Measurements from ENCODE around the gene GRIN2C.

The GRIN2C gene

GRCh38 chr17:74830861-74831260, 28.8 kb downstream of the GRIN2C start:
- ATAC-seq (ENCODE audit: insufficient read depth, low read depth) = no peak
- no peaks in the 10 kb centered on the region for H3K9me3 ChIP-seq (ENCODE audit: insufficient read depth, low read length, severe bottlenecking)
- no peak for DNase-seq
- H3K4me1 ChIP-seq (ENCODE audit: insufficient read depth, low read length) = no peaks in the 10 kb centered on the region
- no peaks in the 10 kb centered on the region for H3K79me2 ChIP-seq (ENCODE audit: insufficient read depth, low read length)
- no peaks in the 10 kb centered on the region for H3K27me3 ChIP-seq (ENCODE audit: insufficient read depth, low read length, poor library complexity)
- H3K27ac ChIP-seq (ENCODE audit: low read length) = no peak overlapping the region
- no peak overlapping the region for H2AFZ ChIP-seq (ENCODE audit: low read depth, low read length)
- no peak overlapping the region for H3K9ac ChIP-seq (ENCODE audit: low read depth, low read length)
- no peak overlapping the region for H3K4me2 ChIP-seq (ENCODE audit: insufficient read depth, low read length)
- peaks cover under 1% of the 10 kb centered on the region for H3K36me3 ChIP-seq (ENCODE audit: insufficient read depth, low read length)
- H4K20me1 ChIP-seq (ENCODE audit: insufficient read depth, low read length) = peaks cover 10% of the 10 kb centered on the region
- TF ChIP-seq EZH2 (IDR thresholded peaks at IDR 0.05; ENCODE audit: borderline replicate concordance, low read depth, low read length, severe bottlenecking) (no peak), CTCF (IDR thresholded peaks at IDR 0.05; ENCODE audit: borderline replicate concordance, extremely low read depth, low read length, poor library complexity, severe bottlenecking) (no peak)
- H3K4me3 ChIP-seq (ENCODE audit: low read depth in 1 of 2, low read length in 2 of 2) = no peak overlapping the region

GRCh38 chr17:74827800-74828199, 31.9 kb downstream of the GRIN2C start:
- Histone ChIP-seq H3K36me3 (ENCODE audit: insufficient read depth, low read length) (peaks cover 7% of the 10 kb centered on the region; the same call in 1 of the 2 replicates), H3K4me1 (ENCODE audit: insufficient read depth, low read length) (no peaks in the 10 kb centered on the region), H4K20me1 (ENCODE audit: insufficient read depth, low read length) (peaks cover 10% of the 10 kb centered on the region)

GRCh38 chr17:74825952-74826719, 33.5 kb downstream of the GRIN2C start:
- no peaks in the 10 kb centered on the region for H3K9me3 ChIP-seq (ENCODE audit: insufficient read depth, low read length, severe bottlenecking)
- no peaks in the 10 kb centered on the region for H3K4me1 ChIP-seq (ENCODE audit: insufficient read depth, low read length)
- H3K4me2 ChIP-seq (ENCODE audit: insufficient read depth, low read length) = no peak overlapping the region
- H3K79me2 ChIP-seq (ENCODE audit: insufficient read depth, low read length) = no peaks in the 10 kb centered on the region
- H2AFZ ChIP-seq (ENCODE audit: low read depth, low read length) = no peak overlapping the region
- no peaks in the 10 kb centered on the region for H4K20me1 ChIP-seq (ENCODE audit: insufficient read depth, low read length)
- no peak overlapping the region for H3K9ac ChIP-seq (ENCODE audit: low read depth, low read length)
- ATAC-seq (ENCODE audit: insufficient read depth, low read depth) (no peak), DNase-seq (no peak)
- no peaks in the 10 kb centered on the region for H3K27me3 ChIP-seq (ENCODE audit: insufficient read depth, low read length, poor library complexity)
- no peak for TF ChIP-seq CTCF (IDR thresholded peaks at IDR 0.05; ENCODE audit: borderline replicate concordance, extremely low read depth, low read length, poor library complexity, severe bottlenecking)
- no peak for TF ChIP-seq EZH2 (IDR thresholded peaks at IDR 0.05; ENCODE audit: borderline replicate concordance, low read depth, low read length, severe bottlenecking)
- no peak overlapping the region for H3K4me3 ChIP-seq (ENCODE audit: low read depth in 1 of 2, low read length in 2 of 2)
- peaks cover 7% of the 10 kb centered on the region; the same call in 1 of the 2 replicates for H3K36me3 ChIP-seq (ENCODE audit: insufficient read depth, low read length)
- no peak overlapping the region for H3K27ac ChIP-seq (ENCODE audit: low read length)

More at GRCh38 chr17:74827800-74828199, 31.9 kb downstream of the GRIN2C start:
- ATAC-seq (ENCODE audit: insufficient read depth, low read depth) (no peak), DNase-seq (no peak)
- TF ChIP-seq CTCF (IDR thresholded peaks at IDR 0.05; ENCODE audit: borderline replicate concordance, extremely low read depth, low read length, poor library complexity, severe bottlenecking) = no peak
- TF ChIP-seq EZH2 (IDR thresholded peaks at IDR 0.05; ENCODE audit: borderline replicate concordance, low read depth, low read length, severe bottlenecking) = no peak
- Histone ChIP-seq H3K4me2 (ENCODE audit: insufficient read depth, low read length) (no peak overlapping the region), H3K79me2 (ENCODE audit: insufficient read depth, low read length) (no peaks in the 10 kb centered on the region), H3K27ac (ENCODE audit: low read length) (no peak overlapping the region), H3K9me3 (ENCODE audit: insufficient read depth, low read length, severe bottlenecking) (no peaks in the 10 kb centered on the region), H2AFZ (ENCODE audit: low read depth, low read length) (no peak overlapping the region), H3K4me3 (ENCODE audit: low read depth in 1 of 2, low read length in 2 of 2) (no peak overlapping the region), H3K9ac (ENCODE audit: low read depth, low read length) (no peak overlapping the region), H3K27me3 (ENCODE audit: insufficient read depth, low read length, poor library complexity) (no peaks in the 10 kb centered on the region)

All from DND-41 (cell line).